H1 (cell line): ENCODE results near the gene IARS2. TPM values are rescaled to one million over a fixed set of nuclear protein-coding genes. Genes with fewer than 3 reads are reported as not detected.

Experiments used
- CTCF ChIA-PET: fragments of 300-600 bp; sonication (Branson Sonifier 250); formaldehyde crosslinking; loops from one replicate; lab custom pipeline; 2021; ENCODE audit not compliant: partially characterized antibody; lab: Charles Lee
- POLR2A ChIA-PET: fragments of 300-600 bp; sonication (Branson Sonifier 250); formaldehyde crosslinking; loops from one replicate; lab custom pipeline; 2021; ENCODE audit warnings: inconsistent platforms; ENCODE audit not compliant: partially characterized antibody; lab: Charles Lee
- DNase-seq, 2 experiments: peaks; one replicate each; pipeline versions ENCODE4 v3.0.0 to v3.0.0-alpha.2; 2010 to 2022; ENCODE audit warnings: low spot score in 2 of 2, low read depth in 1 of 2, mixed read lengths in 1 of 2
- FAIRE-seq: peaks from 2 replicates; lab custom pipeline; 2011; peaks lifted over from hg19 to GRCh38; lab: Jason Lieb, UNC
- H2AFZ ChIP-seq: 2 replicates; pipeline ENCODE4 v1.8.1; 2012; ENCODE audit warnings: low read length, inconsistent platforms
- H2AK5ac ChIP-seq: 2 replicates; pipeline ENCODE4 v1.6.1; 2013; ENCODE audit warnings: low read depth, low read length
- H2BK120ac ChIP-seq: replicated peaks from 2 replicates; pipeline ENCODE3; 2013; ENCODE audit warnings: low read depth, low read length, inconsistent platforms
- H2BK12ac ChIP-seq: 2 replicates; pipeline ENCODE4 v1.6.1; 2013; ENCODE audit warnings: low read depth, low read length
- H2BK15ac ChIP-seq: 2 replicates; pipeline ENCODE4 v1.6.1; 2013; ENCODE audit warnings: low read length
- H2BK20ac ChIP-seq: 2 replicates; pipeline ENCODE4 v1.6.1; 2013; ENCODE audit warnings: low read length
- H2BK5ac ChIP-seq: 2 replicates; pipeline ENCODE4 v1.6.1; 2013; ENCODE audit warnings: low read depth, low read length
- H3K14ac ChIP-seq: 2 replicates; pipeline ENCODE4 v1.6.1; 2013; ENCODE audit warnings: inconsistent platforms; ENCODE audit not compliant: insufficient read length
- H3K18ac ChIP-seq: 2 replicates; pipeline ENCODE4 v1.6.1; 2013; ENCODE audit warnings: low read length; ENCODE audit errors: extremely low read depth
- H3K23ac ChIP-seq: 2 replicates; pipeline ENCODE4 v1.6.1; 2013; ENCODE audit warnings: inconsistent platforms; ENCODE audit not compliant: insufficient read length
- H3K23me2 ChIP-seq: 2 replicates; pipeline ENCODE4 v1.6.1; 2013; ENCODE audit warnings: low read depth, low read length
- H3K27ac ChIP-seq: 2 replicates; pipeline ENCODE4 v1.6.1; 2011; ENCODE audit warnings: low read depth, low read length, inconsistent platforms
- H3K27me3 ChIP-seq, 4 experiments: replicated peaks in 1 of 4; 1 replicate in 1 of 4; 2 replicates in 3 of 4; pipeline versions ENCODE4 v1.6.1 to v1.8.1; 2011 to 2013; ENCODE audit warnings: low read length in 3 of 4, mild to moderate bottlenecking in 3 of 4, inconsistent platforms in 2 of 4, mixed read lengths in 2 of 4, moderate library complexity in 1 of 4; ENCODE audit not compliant: control insufficient read depth in 3 of 4, insufficient read depth in 3 of 4; ENCODE audit errors: extremely low read depth in 1 of 4
- H3K36me3 ChIP-seq, 4 experiments: 2 replicates each; pipeline versions ENCODE4 v1.6.1 to v1.8.1; 2011 to 2013; ENCODE audit warnings: mild to moderate bottlenecking in 4 of 4, low read length in 3 of 4, moderate library complexity in 2 of 4, control low read depth in 1 of 4, inconsistent platforms in 1 of 4; ENCODE audit not compliant: insufficient read depth in 4 of 4, control insufficient read depth in 2 of 4
- H3K4ac ChIP-seq: replicated peaks from 2 replicates; pipeline ENCODE3; 2013; ENCODE audit warnings: low read length, low read depth, mixed read lengths, inconsistent platforms; ENCODE audit not compliant: insufficient read length
- H3K4me1 ChIP-seq, 4 experiments: replicated peaks in 1 of 4; 1 replicate in 1 of 4; 2 replicates in 3 of 4; pipeline versions ENCODE4 v1.6.1 to v1.8.1; 2011 to 2013; ENCODE audit warnings: low read length in 3 of 4, inconsistent platforms in 2 of 4, mixed read lengths in 1 of 4; ENCODE audit not compliant: insufficient read depth in 4 of 4, control insufficient read depth in 3 of 4
- H3K4me2 ChIP-seq, 2 experiments: 2 replicates each; pipeline versions ENCODE4 v1.6.1 to v1.8.1; 2011 to 2013; ENCODE audit warnings: low read depth in 2 of 2, low read length in 2 of 2, control low read depth in 1 of 2, inconsistent platforms in 1 of 2, mild to moderate bottlenecking in 1 of 2; ENCODE audit not compliant: insufficient read depth in 1 of 2
- H3K4me3 ChIP-seq, 4 experiments: fragments of 200-600, 300-600 bp in 1 of 4; sonication (generic), shearing (Covaris generic), sonication (Bioruptor Twin) in 1 of 4; 2 replicates each; pipeline versions ENCODE4 v1.5.1 to v1.8.1; 2011 to 2016; ENCODE audit warnings: low read length in 4 of 4, low read depth in 3 of 4, control low read depth in 2 of 4, inconsistent platforms in 2 of 4, mild to moderate bottlenecking in 2 of 4, mixed read lengths in 1 of 4, moderate library complexity in 1 of 4; ENCODE audit not compliant: insufficient read depth in 2 of 4; ENCODE audit errors: extremely low read depth in 1 of 4
- H3K56ac ChIP-seq: replicated peaks from 2 replicates; pipeline ENCODE3; 2013; ENCODE audit warnings: low read depth, mild to moderate bottlenecking, mixed read lengths, low read length, inconsistent platforms; ENCODE audit not compliant: insufficient read length
- H3K79me1 ChIP-seq: 2 replicates; pipeline ENCODE4 v1.6.1; 2013; ENCODE audit warnings: low read depth, low read length, control low read depth
- H3K79me2 ChIP-seq, 2 experiments: 2 replicates each; pipeline versions ENCODE4 v1.6.1 to v1.8.1; 2012 to 2013; ENCODE audit warnings: low read length in 2 of 2, mild to moderate bottlenecking in 2 of 2, inconsistent platforms in 1 of 2; ENCODE audit not compliant: insufficient read depth in 2 of 2, control insufficient read depth in 1 of 2
- H3K9ac ChIP-seq, 4 experiments: replicated peaks in 1 of 4; 1 replicate in 1 of 4; 2 replicates in 3 of 4; pipeline versions ENCODE4 v1.6.1 to v1.8.1; 2011 to 2013; ENCODE audit warnings: low read depth in 3 of 4, low read length in 3 of 4, control low read depth in 2 of 4, mild to moderate bottlenecking in 2 of 4, moderate library complexity in 2 of 4, inconsistent platforms in 1 of 4; ENCODE audit errors: extremely low read depth in 1 of 4
- H3K9me3 ChIP-seq, 2 experiments: 2 replicates each; pipeline versions ENCODE4 v1.6.1 to v1.8.1; 2012 to 2013; ENCODE audit warnings: mild to moderate bottlenecking in 2 of 2, moderate library complexity in 2 of 2, control low read depth in 1 of 2, inconsistent platforms in 1 of 2, low read depth in 1 of 2, low read length in 1 of 2, mixed read lengths in 1 of 2; ENCODE audit not compliant: insufficient read depth in 2 of 2
- H4K20me1 ChIP-seq, 2 experiments: replicated peaks in 1 of 2; 2 replicates each; pipeline versions ENCODE3 to v1.8.1; 2011 to 2013; ENCODE audit warnings: inconsistent platforms in 2 of 2, low read length in 2 of 2, mild to moderate bottlenecking in 1 of 2; ENCODE audit not compliant: insufficient read depth in 2 of 2, control insufficient read depth in 1 of 2
- H4K5ac ChIP-seq: 2 replicates; pipeline ENCODE4 v1.6.1; 2013; ENCODE audit warnings: low read length, low read depth, mixed read lengths, inconsistent platforms; ENCODE audit not compliant: insufficient read length
- H4K8ac ChIP-seq: 2 replicates; pipeline ENCODE4 v1.8.0; 2013; ENCODE audit warnings: mild to moderate bottlenecking, moderate library complexity, low read length, inconsistent platforms; ENCODE audit not compliant: insufficient read depth; ENCODE audit errors: extremely low read depth
- H4K91ac ChIP-seq: replicated peaks from 2 replicates; pipeline ENCODE3; 2013; ENCODE audit warnings: low read length, mixed read lengths, inconsistent platforms; ENCODE audit not compliant: insufficient read length
- ATF2 ChIP-seq: IDR thresholded peaks from 2 replicates; pipeline ENCODE4 v1.6.1; 2012; ENCODE audit warnings: low read length, inconsistent platforms
- BACH1 ChIP-seq: IDR thresholded peaks from 2 replicates; pipeline ENCODE4 v1.6.1; 2012; ENCODE audit warnings: low read length, improper control_type of control experiment
- BCL11A ChIP-seq, 2 experiments: IDR thresholded peaks; one replicate each; pipeline ENCODE4 v1.6.1; 2011; ENCODE audit warnings: low read depth in 2 of 2, low read length in 2 of 2, mild to moderate bottlenecking in 2 of 2
- CTBP2 ChIP-seq: IDR thresholded peaks from 2 replicates; pipeline ENCODE4 v1.7.0; 2011; ENCODE audit warnings: borderline replicate concordance, mild to moderate bottlenecking, moderate library complexity, mixed read lengths, low read length; ENCODE audit not compliant: insufficient read depth, insufficient read length
- KDM4A ChIP-seq: IDR thresholded peaks from one replicate; pipeline ENCODE4 v1.7.1; 2012; ENCODE audit warnings: low read depth, mild to moderate bottlenecking, moderate library complexity, low read length, inconsistent platforms; ENCODE audit not compliant: severe bottlenecking
- SIN3A ChIP-seq, 2 experiments: IDR thresholded peaks in 1 of 2; conservative IDR thresholded peaks in 1 of 2; 2 replicates each; pipeline ENCODE4 v1.6.1; 2011 to 2012; ENCODE audit warnings: low read length in 2 of 2, improper control_type of control experiment in 1 of 2, low read depth in 1 of 2, mild to moderate bottlenecking in 1 of 2
- SP1 ChIP-seq: IDR thresholded peaks from 2 replicates; pipeline ENCODE4 v1.6.1; 2011; ENCODE audit warnings: low read depth, low read length
- USF2 ChIP-seq: IDR thresholded peaks from 2 replicates; pipeline ENCODE4 v1.6.1; 2011; ENCODE audit warnings: low read length, improper control_type of control experiment
- ZNF274 ChIP-seq: IDR thresholded peaks from 2 replicates; pipeline ENCODE4 v1.7.0; 2012; ENCODE audit warnings: low read length, borderline replicate concordance; ENCODE audit errors: extremely low read depth
- WGBS, 2 experiments: shearing (Covaris generic) in 1 of 2; methylation state at CpG; one replicate each; pipeline versions ENCODE4 v1.1.6 to v1.1.7; 2013 to 2015; ENCODE audit warnings: low lambda C conversion rate in 2 of 2, mixed read lengths in 2 of 2, inconsistent platforms in 1 of 2, low coverage in 1 of 2, missing lambda C conversion rate in 1 of 2; ENCODE audit not compliant: insufficient replicate concordance in 2 of 2, insufficient coverage in 1 of 2, insufficient read length in 1 of 2; ENCODE audit errors: extremely low coverage in 1 of 2, missing lambda C conversion rate in 1 of 2; 5-methylcytosine and 5-hydroxymethylcytosine counted together
- polyA plus RNA-seq, 7 experiments: library from polyadenylated mRNA; depleted of rRNA in 3 of 7; stranded (reverse) in 5 of 7; unstranded in 2 of 7; fragments of >200 nt in 5 of 7; fragments of 200-250 nt in 2 of 7; gene quantifications; 1 replicate in 5 of 7; 2 replicates in 1 of 7; 4 replicates in 1 of 7; pipeline versions ENCODE4 v1.2.1 to v1.2.3, GENCODE V29; 2011 to 2013; ENCODE audit warnings: missing spikeins in 2 of 7, mixed read lengths in 2 of 7
- total RNA-seq: library from RNA; stranded (reverse); fragmentation: NEBNext Ultra II Directional; extraction: Animal tissue kit (Norgen Biotek cat#: 25700); gene quantifications from 2 replicates; pipeline ENCODE4 v1.2.1, GENCODE V29; 2021

The IARS2 gene
- total and polyA plus RNA-seq, 2 of the 8 experiments (the other 6 are each of a cell fraction or from before 2014, with no cell fraction given): 15.0 to 69.8 TPM

GRCh38 chr1:220182656-220183055 is 88.7 kb downstream of the IARS2 start:
- no peaks in the 10 kb centered on the region for H3K23me2 ChIP-seq
- no peak overlapping the region for H4K8ac ChIP-seq
- H2BK120ac ChIP-seq: no peak overlapping the region
- H3K27ac ChIP-seq: no peak overlapping the region
- no peak overlapping the region for H3K4me2 ChIP-seq
- no peak overlapping the region for H2BK5ac ChIP-seq
- TF ChIP-seq USF2 (no peak), SP1 (no peak), KDM4A (no peak), SIN3A (conservative IDR thresholded peaks at IDR 0.05 in 1 of 2, IDR thresholded peaks at IDR 0.05 in 1 of 2; ENCODE audit: low read depth in 1 of 2, low read length in 2 of 2) (no peak), CTBP2 (no peak), BACH1 (no peak), ATF2 (no peak), ZNF274 (no peak), BCL11A (IDR thresholded peaks at IDR 0.05; ENCODE audit: low read depth in 2 of 2, low read length in 2 of 2) (no peak)
- no peak overlapping the region for H3K9ac ChIP-seq
- no peaks in the 10 kb centered on the region for H3K27me3 ChIP-seq
- no peak overlapping the region for H4K91ac ChIP-seq
- H3K23ac ChIP-seq: no peak overlapping the region
- no peak overlapping the region for H3K56ac ChIP-seq
- H3K36me3 ChIP-seq: peaks cover 3 to 46% (median 9%) of the 10 kb centered on the region in 4 experiments; a peak in 6 of 8 replicates
- ChIA-PET POLR2A (no interaction called here), CTCF (interaction anchor here (0.5 kb wide), 1 partner anchor 195 kb away, joined by 3 read pairs; no protein-coding TSS in a partner anchor)
- FAIRE-seq (no peak), DNase-seq (no peak)
- H3K79me1 ChIP-seq: no peaks in the 10 kb centered on the region
- no peak overlapping the region for H4K5ac ChIP-seq
- H2BK12ac ChIP-seq: no peak overlapping the region
- no peaks in the 10 kb centered on the region for H3K9me3 ChIP-seq
- no peak overlapping the region for H2AK5ac ChIP-seq
- H2AFZ ChIP-seq: no peak overlapping the region
- H3K4me3 ChIP-seq: no peak overlapping the region
- no peak overlapping the region for H3K14ac ChIP-seq
- H3K18ac ChIP-seq: no peak overlapping the region
- no peaks in the 10 kb centered on the region for H3K79me2 ChIP-seq
- no peaks in the 10 kb centered on the region for H4K20me1 ChIP-seq
- no peak overlapping the region for H2BK15ac ChIP-seq
- no peaks in the 10 kb centered on the region for H3K4me1 ChIP-seq
- WGBS, 2 experiments: 91% methylated on average over 2 of the region's 2 CpGs; no CpG with 5 or more reads in 1 of the 2 experiments
- H3K4ac ChIP-seq: no peak overlapping the region
- H2BK20ac ChIP-seq: no peak overlapping the region
